Activated T-cell treated with anti-CD3 and anti-CD28 coated beads, Interleukin-2, amount 50 U/mL, for 1 hour (primary cell): ENCODE measurements around the gene TPM2.

Source experiments
- DNase-seq: peaks from one replicate; pipeline ENCODE4 v3.0.0-alpha.2; 2020

Gene TPM2

DNA sequence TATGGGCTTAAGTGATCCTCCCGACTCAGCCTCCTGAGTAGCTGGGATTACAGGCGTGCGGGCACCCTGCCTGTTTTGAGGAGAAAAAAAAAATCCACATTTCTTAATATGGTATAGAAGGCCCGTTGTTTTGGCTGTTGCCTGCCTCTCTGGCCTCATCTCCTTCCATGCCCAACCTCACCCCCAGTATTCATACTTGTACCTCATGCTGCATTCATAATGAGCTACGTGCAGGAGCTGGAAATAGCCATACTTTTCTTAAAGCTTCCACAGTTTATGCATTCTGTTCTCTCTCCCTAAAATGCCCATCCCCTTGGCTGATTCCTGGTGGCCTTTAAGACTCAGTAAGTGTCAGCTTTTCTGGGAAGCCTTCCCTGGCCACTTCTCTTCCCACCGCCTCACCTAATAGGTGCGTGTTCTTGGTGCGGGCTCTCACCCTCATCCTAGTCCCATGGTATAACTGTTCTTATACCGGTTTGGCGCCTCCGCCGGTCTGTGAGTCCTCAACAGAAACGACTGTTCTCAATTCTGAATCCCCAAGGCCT lies 2.1 kb upstream of the TPM2 start:
- no peak for DNase-seq

DNA sequence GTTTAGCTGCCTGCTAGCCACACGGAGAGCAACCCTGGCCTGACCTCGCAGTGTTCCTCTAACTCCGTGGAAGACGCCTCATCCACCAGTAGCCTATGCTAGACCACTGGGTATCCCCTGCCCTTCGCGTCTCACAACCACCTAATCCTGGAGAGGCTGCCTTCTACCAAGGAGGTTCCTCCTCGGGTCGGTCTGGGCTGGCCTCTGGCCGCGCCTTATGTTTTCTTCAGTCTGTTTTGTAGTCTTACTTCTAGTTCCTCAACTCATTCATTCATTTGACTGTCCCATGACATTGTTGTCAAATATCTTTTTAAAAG lies 1.6 kb upstream of the TPM2 start:
- DNase-seq: no peak

- peak; percentile 34 for DNase-seq
These were observed 1.0 kb upstream of the TPM2 start for GRCh38 chr9:35690614-35691333.

DNA sequence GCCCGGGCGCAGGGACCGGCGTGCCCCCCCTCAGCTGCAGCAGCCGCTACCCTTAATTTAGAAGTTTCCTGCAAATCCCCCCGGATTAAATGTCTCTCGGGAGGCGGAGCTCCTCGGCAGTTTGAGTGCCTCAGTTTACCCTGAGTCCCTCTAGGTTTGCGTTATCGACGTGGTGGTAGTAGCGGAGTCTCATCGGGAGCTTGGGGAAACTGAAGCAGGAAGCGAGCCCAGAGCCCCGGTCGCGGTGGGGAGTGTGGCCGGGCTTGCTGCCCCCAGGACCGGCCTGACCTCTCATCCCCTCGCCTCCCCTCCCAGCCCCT lies 529 bp upstream of the TPM2 start:
- no peak for DNase-seq

GRCh38 chr9:35688558-35689541 lies 875 bp downstream of the TPM2 start:
- DNase-seq: no peak

DNA sequence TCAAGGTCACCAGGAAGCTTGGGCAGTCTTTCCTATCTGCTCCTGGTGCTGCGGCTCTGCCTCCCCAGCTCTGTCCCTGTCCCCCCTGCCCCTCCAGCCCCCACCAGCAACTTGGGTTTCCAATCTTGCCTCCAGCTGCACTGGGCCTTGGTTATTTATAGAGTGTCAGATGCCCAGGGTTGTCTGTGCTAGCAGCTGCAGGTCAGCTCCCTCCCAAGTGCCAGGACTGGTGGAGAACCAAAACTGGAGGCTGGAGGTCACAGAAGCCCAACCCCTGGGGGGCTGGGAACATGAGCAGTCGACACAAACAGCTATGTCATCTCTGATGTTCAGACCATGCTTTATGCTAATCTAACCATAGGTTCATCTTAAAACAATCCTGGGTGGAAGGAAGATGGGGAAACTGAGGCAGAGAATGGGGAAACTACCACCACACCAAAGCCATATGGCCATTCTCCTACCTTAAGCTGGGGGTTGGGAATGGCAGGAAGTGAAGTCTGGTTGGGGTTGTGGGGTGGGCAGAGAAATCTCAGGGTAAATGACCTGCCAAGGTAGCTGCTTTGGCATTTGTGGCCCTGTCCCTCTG lies 1.7 kb downstream of the TPM2 start:
- DNase-seq: no peak

GRCh38 chr9:35687306-35687705 lies 2.4 kb downstream of the TPM2 start:
- DNase-seq: no peak

- no peak for DNase-seq
These were observed 3.2 kb downstream of the TPM2 start for GRCh38 chr9:35686222-35687203.

DNA sequence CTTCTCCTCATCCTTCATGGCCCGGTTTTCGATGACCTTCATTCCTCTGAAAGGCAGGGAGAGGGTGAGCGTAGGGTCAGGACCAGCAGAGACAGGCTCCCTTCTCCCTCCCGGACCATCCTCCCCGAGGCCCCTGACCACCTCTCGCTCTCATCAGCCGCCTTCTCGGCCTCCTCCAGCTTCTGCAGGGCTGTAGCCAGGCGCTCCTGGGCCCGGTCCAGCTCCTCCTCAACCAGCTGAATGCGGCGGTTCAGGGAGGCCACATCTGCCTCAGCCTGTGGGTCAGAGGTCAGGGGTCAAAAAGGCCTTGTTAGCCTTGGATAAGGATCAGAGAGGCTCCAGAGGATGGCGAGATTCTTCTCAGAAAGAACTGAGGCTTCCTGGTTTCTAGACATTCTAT lies 4.2 kb downstream of the TPM2 start:
- DNase-seq: no peak

- DNase-seq: no peak
These were observed 4.8 kb downstream of the TPM2 start for GRCh38 chr9:35684921-35685320.

DNA sequence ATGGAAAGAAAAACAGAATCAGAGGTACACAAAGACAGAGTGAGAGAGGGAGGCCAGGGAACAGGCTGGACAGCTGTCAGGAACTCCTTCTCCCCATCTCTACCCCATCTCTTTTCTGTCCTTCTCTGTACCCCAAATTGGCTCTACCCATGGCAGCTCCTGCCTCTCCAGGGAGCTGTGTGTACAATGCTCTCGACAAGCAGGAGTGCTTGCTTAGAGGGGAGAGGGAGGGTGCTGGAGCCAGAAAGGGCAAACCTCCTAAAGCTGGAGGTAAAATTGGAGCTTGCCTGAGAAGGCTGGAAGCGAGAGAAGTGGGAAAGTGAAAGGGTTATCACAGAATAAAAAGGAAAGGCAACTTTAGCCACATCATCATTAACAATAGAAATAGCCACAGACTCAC lies 6.4 kb downstream of the TPM2 start:
- no peak for DNase-seq

GRCh38 chr9:35682520-35683315 lies 7.0 kb downstream of the TPM2 start:
- no peak for DNase-seq

GRCh38 chr9:35682051-35682450 lies 7.7 kb downstream of the TPM2 start:
- no peak for DNase-seq

DNA sequence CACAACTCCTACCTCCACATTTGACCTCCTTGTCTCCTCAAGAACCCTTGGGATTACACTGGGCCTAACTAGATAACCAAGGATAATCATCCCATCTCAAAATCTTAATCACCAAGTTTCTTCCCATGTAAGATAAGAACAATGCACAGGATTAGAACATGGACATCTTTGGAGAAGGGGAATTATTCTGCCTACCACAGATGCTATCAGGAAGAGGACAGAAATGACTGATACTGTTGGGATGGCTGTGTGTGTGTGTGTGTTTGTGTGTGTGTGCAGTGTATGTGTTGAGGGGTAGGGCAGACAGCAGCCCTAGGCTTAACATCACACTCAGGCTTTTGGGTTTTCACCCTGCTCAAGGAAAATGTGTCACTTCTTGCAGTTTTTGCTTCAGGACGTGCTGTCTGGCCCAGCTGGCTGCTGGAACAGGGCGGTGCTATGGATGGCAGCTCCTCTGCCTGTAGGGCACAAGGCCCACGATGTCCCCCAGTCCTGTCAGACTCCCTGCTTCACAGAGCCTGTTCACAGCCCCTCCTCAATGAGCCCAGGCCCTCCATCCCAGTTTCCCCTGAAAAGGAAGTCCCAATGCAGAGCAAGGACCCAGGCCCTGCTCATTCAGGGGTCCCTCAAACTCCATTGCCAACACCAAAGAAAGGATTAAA lies 8.3 kb downstream of the TPM2 start:
- DNase-seq: no peak

GRCh38 chr9:35680331-35681105 lies 9.2 kb downstream of the TPM2 start:
- DNase-seq: no peak

GRCh38 chr9:35679766-35680330 lies 9.9 kb downstream of the TPM2 start:
- DNase-seq: no peak

- DNase-seq: no peak
These were observed 10.6 kb downstream of the TPM2 start for GRCh38 chr9:35679091-35679490.

GRCh38 chr9:35675732-35676392 lies 13.9 kb downstream of the TPM2 start:
- DNase-seq: peak; percentile 52

DNA sequence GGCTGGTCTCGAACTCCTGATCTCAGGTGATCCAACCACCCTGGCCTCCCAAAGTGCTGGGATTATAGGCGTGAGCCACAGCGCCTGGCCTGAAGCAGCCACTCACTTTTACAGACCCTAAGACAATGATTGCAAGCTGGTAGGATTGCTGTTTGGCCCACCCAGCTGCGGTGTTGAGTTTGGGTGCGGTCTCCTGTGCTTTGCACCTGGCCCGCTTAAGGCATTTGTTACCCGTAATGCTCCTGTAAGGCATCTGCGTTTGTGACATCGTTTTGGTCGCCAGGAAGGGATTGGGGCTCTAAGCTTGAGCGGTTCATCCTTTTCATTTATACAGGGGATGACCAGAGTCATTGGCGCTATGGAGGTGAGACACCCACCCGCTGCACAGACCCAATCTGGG lies 14.5 kb downstream of the TPM2 start:
- no peak for DNase-seq

GRCh38 chr9:35674025-35674361 lies 15.7 kb downstream of the TPM2 start:
- DNase-seq: no peak
